H1 (cell line): ENCODE results near the gene ACTR3C. TPM values are rescaled to one million over a fixed set of nuclear protein-coding genes. Genes with fewer than 3 reads are reported as not detected.

Experiments used
- CHD7 ChIP-seq: fragments of 300-600 bp; sonication (generic); IDR thresholded peaks from 2 replicates; pipeline ENCODE4 v1.7.1; 2012; ENCODE audit warnings: low read length, moderate library complexity, mild to moderate bottlenecking, inconsistent platforms; ENCODE audit not compliant: insufficient replicate concordance
- NRF1 ChIP-seq: IDR thresholded peaks from 2 replicates; pipeline ENCODE4 v1.6.1; 2011; ENCODE audit warnings: mild to moderate bottlenecking, low read depth, low read length, improper control_type of control experiment
- TAF7 ChIP-seq: optimal IDR thresholded peaks from 2 replicates; pipeline ENCODE3; 2011; ENCODE audit warnings: low read depth, mild to moderate bottlenecking, inconsistent platforms, low read length, moderate library complexity, borderline replicate concordance
- TBP ChIP-seq: IDR thresholded peaks from 2 replicates; pipeline ENCODE4 v1.6.1; 2011; ENCODE audit warnings: low read depth, low read length, improper control_type of control experiment
- polyA plus RNA-seq, 7 experiments: library from polyadenylated mRNA; depleted of rRNA in 3 of 7; stranded (reverse) in 5 of 7; unstranded in 2 of 7; fragments of >200 nt in 5 of 7; fragments of 200-250 nt in 2 of 7; gene quantifications; 1 replicate in 5 of 7; 2 replicates in 1 of 7; 4 replicates in 1 of 7; pipeline versions ENCODE4 v1.2.1 to v1.2.3, GENCODE V29; 2011 to 2013; ENCODE audit warnings: missing spikeins in 2 of 7, mixed read lengths in 2 of 7
- total RNA-seq: library from RNA; stranded (reverse); fragmentation: NEBNext Ultra II Directional; extraction: Animal tissue kit (Norgen Biotek cat#: 25700); gene quantifications from 2 replicates; pipeline ENCODE4 v1.2.1, GENCODE V29; 2021

ACTR3C gene
- total and polyA plus RNA-seq, 2 of the 8 experiments (the other 6 are each of a cell fraction or from before 2014, with no cell fraction given) = 1.5 TPM; not detected in 1

- TF ChIP-seq CHD7 (no peak), TAF7 (no peak), TBP (no peak), NRF1 (no peak)
These were observed 19.9 kb upstream of the ACTR3C start (continued) for GRCh38 chr7:150343225-150343624.
